ENCODE results near the gene CD247.

CD247 gene

DNA sequence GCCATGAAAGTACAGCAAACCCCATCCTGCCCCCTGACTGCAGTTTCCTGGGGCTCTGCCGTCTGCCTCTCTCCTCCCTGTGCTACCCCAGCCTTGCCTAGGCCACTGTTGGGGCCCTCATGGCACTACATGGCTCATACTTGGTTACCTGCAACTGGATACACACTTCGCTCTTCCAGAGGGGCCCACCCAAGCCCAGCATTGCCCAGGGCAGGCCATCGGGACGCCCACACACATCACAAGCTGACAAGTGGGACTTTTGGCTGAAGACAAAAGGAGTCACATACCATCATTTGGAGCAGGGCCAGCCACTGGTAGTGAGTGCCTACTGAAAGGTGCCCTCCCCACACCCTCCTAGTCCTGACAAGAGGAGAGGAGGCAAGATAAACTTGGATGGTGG lies 82.8 kb downstream of the CD247 start:
- ATAC-seq = no peak
- TF ChIP-seq, protein P1, sequence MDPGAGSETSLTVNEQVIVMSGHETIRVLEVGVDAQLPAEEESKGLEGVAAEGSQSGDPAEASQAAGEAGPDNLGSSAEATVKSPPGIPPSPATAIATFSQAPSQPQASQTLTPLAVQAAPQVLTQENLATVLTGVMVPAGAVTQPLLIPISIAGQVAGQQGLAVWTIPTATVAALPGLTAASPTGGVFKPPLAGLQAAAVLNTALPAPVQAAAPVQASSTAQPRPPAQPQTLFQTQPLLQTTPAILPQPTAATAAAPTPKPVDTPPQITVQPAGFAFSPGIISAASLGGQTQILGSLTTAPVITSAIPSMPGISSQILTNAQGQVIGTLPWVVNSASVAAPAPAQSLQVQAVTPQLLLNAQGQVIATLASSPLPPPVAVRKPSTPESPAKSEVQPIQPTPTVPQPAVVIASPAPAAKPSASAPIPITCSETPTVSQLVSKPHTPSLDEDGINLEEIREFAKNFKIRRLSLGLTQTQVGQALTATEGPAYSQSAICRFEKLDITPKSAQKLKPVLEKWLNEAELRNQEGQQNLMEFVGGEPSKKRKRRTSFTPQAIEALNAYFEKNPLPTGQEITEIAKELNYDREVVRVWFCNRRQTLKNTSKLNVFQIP (CRISPR knock-in tag; IDR thresholded peaks at IDR 0.05; ENCODE audit: borderline replicate concordance, low read depth) = no peak
- TF ChIP-seq ZNF70 (CRISPR knock-in tag; IDR thresholded peaks at IDR 0.05) = no peak
- no peak for TF ChIP-seq ARNTL (CRISPR knock-in tag; IDR thresholded peaks at IDR 0.05; ENCODE audit: borderline replicate concordance, low read depth)
- TF ChIP-seq, protein P2, sequence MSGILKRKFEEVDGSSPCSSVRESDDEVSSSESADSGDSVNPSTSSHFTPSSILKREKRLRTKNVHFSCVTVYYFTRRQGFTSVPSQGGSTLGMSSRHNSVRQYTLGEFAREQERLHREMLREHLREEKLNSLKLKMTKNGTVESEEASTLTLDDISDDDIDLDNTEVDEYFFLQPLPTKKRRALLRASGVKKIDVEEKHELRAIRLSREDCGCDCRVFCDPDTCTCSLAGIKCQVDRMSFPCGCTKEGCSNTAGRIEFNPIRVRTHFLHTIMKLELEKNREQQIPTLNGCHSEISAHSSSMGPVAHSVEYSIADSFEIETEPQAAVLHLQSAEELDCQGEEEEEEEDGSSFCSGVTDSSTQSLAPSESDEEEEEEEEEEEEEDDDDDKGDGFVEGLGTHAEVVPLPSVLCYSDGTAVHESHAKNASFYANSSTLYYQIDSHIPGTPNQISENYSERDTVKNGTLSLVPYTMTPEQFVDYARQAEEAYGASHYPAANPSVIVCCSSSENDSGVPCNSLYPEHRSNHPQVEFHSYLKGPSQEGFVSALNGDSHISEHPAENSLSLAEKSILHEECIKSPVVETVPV (CRISPR knock-in tag; IDR thresholded peaks at IDR 0.05) = no peak
- no peak for TF ChIP-seq ESRRG (CRISPR knock-in tag; IDR thresholded peaks at IDR 0.05)
- TF ChIP-seq TOX (CRISPR knock-in tag; IDR thresholded peaks at IDR 0.05; ENCODE audit: borderline replicate concordance) = no peak
- TF ChIP-seq ZC3H10 (CRISPR knock-in tag; IDR thresholded peaks at IDR 0.05) = no peak
- TF ChIP-seq, protein P3, sequence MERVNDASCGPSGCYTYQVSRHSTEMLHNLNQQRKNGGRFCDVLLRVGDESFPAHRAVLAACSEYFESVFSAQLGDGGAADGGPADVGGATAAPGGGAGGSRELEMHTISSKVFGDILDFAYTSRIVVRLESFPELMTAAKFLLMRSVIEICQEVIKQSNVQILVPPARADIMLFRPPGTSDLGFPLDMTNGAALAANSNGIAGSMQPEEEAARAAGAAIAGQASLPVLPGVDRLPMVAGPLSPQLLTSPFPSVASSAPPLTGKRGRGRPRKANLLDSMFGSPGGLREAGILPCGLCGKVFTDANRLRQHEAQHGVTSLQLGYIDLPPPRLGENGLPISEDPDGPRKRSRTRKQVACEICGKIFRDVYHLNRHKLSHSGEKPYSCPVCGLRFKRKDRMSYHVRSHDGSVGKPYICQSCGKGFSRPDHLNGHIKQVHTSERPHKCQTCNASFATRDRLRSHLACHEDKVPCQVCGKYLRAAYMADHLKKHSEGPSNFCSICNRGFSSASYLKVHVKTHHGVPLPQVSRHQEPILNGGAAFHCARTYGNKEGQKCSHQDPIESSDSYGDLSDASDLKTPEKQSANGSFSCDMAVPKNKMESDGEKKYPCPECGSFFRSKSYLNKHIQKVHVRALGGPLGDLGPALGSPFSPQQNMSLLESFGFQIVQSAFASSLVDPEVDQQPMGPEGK (CRISPR knock-in tag; IDR thresholded peaks at IDR 0.05; ENCODE audit: borderline replicate concordance) = no peak
- TF ChIP-seq CSDC2 (CRISPR knock-in tag; IDR thresholded peaks at IDR 0.05) = no peak
- TF ChIP-seq, protein P4, sequence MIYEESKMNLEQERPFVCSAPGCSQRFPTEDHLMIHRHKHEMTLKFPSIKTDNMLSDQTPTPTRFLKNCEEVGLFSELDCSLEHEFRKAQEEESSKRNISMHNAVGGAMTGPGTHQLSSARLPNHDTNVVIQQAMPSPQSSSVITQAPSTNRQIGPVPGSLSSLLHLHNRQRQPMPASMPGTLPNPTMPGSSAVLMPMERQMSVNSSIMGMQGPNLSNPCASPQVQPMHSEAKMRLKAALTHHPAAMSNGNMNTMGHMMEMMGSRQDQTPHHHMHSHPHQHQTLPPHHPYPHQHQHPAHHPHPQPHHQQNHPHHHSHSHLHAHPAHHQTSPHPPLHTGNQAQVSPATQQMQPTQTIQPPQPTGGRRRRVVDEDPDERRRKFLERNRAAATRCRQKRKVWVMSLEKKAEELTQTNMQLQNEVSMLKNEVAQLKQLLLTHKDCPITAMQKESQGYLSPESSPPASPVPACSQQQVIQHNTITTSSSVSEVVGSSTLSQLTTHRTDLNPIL (CRISPR knock-in tag; IDR thresholded peaks at IDR 0.05; ENCODE audit: low read depth) = no peak
- TF ChIP-seq ISL1 (CRISPR knock-in tag; IDR thresholded peaks at IDR 0.05) = no peak
- no peak for TF ChIP-seq ZNF8 (CRISPR knock-in tag; IDR thresholded peaks at IDR 0.05)
- TF ChIP-seq OSR1 (CRISPR knock-in tag; IDR thresholded peaks at IDR 0.05) = no peak

DNA sequence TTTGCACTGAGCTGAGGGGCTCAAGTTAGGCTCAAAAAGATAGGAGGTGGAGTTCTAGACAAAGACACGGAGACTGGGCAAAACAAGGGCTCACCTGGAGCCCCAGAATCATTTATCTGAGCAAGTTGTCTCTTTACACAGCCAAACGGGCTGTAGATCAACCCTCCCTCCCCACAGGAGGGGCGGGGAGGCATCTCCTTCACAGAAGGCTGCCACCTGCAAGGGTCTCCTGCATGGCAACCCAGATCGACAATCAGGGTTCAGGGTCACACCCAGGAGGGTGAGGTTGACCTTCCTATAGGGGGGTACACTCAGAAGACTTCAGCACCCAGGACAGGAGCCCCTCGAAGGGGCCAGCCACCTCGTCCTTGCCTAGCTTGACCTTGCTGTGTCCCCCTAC lies 84.0 kb downstream of the CD247 start:
- TF ChIP-seq ZC3H10 (CRISPR knock-in tag; IDR thresholded peaks at IDR 0.05) = no peak
- no peak for TF ChIP-seq ARNTL (CRISPR knock-in tag; IDR thresholded peaks at IDR 0.05; ENCODE audit: borderline replicate concordance, low read depth)
- no peak for TF ChIP-seq RARB (CRISPR knock-in tag; IDR thresholded peaks at IDR 0.05)
- TF ChIP-seq ZNF70 (CRISPR knock-in tag; IDR thresholded peaks at IDR 0.05) = no peak
- TF ChIP-seq, protein P3 (CRISPR knock-in tag; IDR thresholded peaks at IDR 0.05; ENCODE audit: borderline replicate concordance) = no peak
- ATAC-seq = no peak

DNA sequence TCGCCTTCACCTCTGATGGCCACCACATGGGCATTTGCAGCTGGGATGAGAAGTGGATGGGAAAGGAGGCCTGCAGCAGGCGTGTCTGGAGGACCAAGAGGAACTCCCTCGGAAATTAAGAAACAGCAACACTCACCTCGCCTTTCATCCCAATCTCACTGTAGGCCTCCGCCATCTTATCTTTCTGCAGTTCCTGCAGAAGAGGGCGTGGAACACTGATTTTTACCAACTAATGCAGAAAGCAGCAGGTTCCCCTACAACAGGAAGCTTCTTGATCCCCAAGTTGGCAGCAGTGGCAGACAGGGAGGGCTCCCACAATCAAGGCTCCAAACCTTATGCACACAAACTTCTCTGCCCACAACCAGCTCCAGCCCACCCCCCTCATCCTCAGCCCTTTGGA lies 84.4 kb downstream of the CD247 start:
- ATAC-seq = no peak
- no peak for TF ChIP-seq TCF4 (CRISPR knock-in tag; IDR thresholded peaks at IDR 0.05; ENCODE audit: borderline replicate concordance)
- no peak for TF ChIP-seq ZC3H10 (CRISPR knock-in tag; IDR thresholded peaks at IDR 0.05)
- no peak for TF ChIP-seq ARNTL (CRISPR knock-in tag; IDR thresholded peaks at IDR 0.05; ENCODE audit: borderline replicate concordance, low read depth)
- TF ChIP-seq ZNF70 (CRISPR knock-in tag; IDR thresholded peaks at IDR 0.05) = no peak
- no peak for TF ChIP-seq ESRRG (CRISPR knock-in tag; IDR thresholded peaks at IDR 0.05)
- TF ChIP-seq TOX (CRISPR knock-in tag; IDR thresholded peaks at IDR 0.05; ENCODE audit: borderline replicate concordance) = no peak
- TF ChIP-seq ZFP30 (CRISPR knock-in tag; IDR thresholded peaks at IDR 0.05) = no peak
- TF ChIP-seq ZFP3 (CRISPR knock-in tag; IDR thresholded peaks at IDR 0.05) = no peak
- TF ChIP-seq PPARA (CRISPR knock-in tag; IDR thresholded peaks at IDR 0.05; ENCODE audit: borderline replicate concordance) = no peak
- no peak for TF ChIP-seq ISL1 (CRISPR knock-in tag; IDR thresholded peaks at IDR 0.05)
- no peak for TF ChIP-seq RARB (CRISPR knock-in tag; IDR thresholded peaks at IDR 0.05)
- TF ChIP-seq, protein P4 (CRISPR knock-in tag; IDR thresholded peaks at IDR 0.05; ENCODE audit: low read depth) = no peak
- TF ChIP-seq CSDC2 (CRISPR knock-in tag; IDR thresholded peaks at IDR 0.05) = no peak
- no peak for TF ChIP-seq OSR1 (CRISPR knock-in tag; IDR thresholded peaks at IDR 0.05)
- no peak for TF ChIP-seq ZNF565 (CRISPR knock-in tag; conservative IDR thresholded peaks at IDR 0.05; ENCODE audit: low read depth)
- TF ChIP-seq BACH2 (CRISPR knock-in tag; IDR thresholded peaks at IDR 0.05; ENCODE audit: borderline replicate concordance) = no peak
- TF ChIP-seq GLIS3 (CRISPR knock-in tag; IDR thresholded peaks at IDR 0.05) = no peak
